PC-9 (cell line): Measurements from ENCODE around the gene ERMN.
"Not testable (repeated sequence)": the region's sequence is repeated elsewhere in the genome, so short reads cannot be mapped to it uniquely, and the experiment has no call there.

Experiments
- EZH2 ChIP-seq: fragments of 200-600 bp; sonication (generic); IDR thresholded peaks from 2 replicates; pipeline ENCODE4 v1.8.0; 2017; ENCODE audit warnings: antibody characterized with exemption, low read depth
- TF ChIP-seq, protein P1 (sequence below): fragments of 200-600 bp; sonication (generic); conservative IDR thresholded peaks from 2 replicates; pipeline ENCODE4 v1.6.1; 2017; ENCODE audit warnings: mixed run types, antibody characterized with exemption, mild to moderate bottlenecking, moderate library complexity

DNA sequence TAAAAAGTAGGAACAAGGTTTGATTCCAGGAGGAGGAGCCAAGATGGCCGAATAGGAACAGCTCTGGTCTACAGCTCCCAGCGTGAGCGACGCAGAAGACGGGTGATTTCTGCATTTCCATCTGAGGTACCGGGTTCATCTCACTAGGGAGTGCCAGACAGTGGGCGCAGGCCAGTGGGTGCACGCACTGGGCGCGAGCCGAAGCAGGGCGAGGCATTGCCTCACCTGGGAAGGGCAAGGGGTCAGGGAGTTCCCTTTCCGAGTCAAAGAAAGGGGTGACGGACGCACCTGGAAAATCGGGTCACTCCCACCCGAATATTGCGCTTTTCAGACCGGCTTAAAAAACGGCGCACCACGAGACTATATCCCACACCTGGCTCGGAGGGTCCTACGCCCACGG lies 42.9 kb upstream of the ERMN start:
- TF ChIP-seq, protein P1, sequence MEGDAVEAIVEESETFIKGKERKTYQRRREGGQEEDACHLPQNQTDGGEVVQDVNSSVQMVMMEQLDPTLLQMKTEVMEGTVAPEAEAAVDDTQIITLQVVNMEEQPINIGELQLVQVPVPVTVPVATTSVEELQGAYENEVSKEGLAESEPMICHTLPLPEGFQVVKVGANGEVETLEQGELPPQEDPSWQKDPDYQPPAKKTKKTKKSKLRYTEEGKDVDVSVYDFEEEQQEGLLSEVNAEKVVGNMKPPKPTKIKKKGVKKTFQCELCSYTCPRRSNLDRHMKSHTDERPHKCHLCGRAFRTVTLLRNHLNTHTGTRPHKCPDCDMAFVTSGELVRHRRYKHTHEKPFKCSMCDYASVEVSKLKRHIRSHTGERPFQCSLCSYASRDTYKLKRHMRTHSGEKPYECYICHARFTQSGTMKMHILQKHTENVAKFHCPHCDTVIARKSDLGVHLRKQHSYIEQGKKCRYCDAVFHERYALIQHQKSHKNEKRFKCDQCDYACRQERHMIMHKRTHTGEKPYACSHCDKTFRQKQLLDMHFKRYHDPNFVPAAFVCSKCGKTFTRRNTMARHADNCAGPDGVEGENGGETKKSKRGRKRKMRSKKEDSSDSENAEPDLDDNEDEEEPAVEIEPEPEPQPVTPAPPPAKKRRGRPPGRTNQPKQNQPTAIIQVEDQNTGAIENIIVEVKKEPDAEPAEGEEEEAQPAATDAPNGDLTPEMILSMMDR = not testable (repeated sequence)
- TF ChIP-seq EZH2 = not testable (repeated sequence)
